Stimulated activated naive B cell treated with anti-CD40 and anti-IgM and Interleukin-4, amounts not matched to agents 10 μg/mL and 1 μg/mL and 100 μg/mL, for 72 hours (primary cell): ENCODE measurements around the gene AK4.

Experiments
- ATAC-seq, 2 donors: fragments of 150-1000 bp; cut with Tn5 transposase; replicated peaks; 2 replicates each; pipeline ENCODE4 v1.10.0; 2021; ENCODE audit warnings: moderate library complexity in 1 of 2
- DNase-seq: peaks from one replicate; pipeline ENCODE4 v3.0.0; 2021
- H3K27ac Mint-ChIP-seq: one replicate; pipeline ENCODE4 v1.8.0; 2022; ENCODE audit warnings: mild to moderate bottlenecking, mixed read lengths
- H3K27me3 Mint-ChIP-seq, 2 donors: one replicate each; pipeline ENCODE4 v1.8.0; 2022; ENCODE audit warnings: mixed read lengths in 2 of 2
- H3K36me3 Mint-ChIP-seq, 2 donors: one replicate each; pipeline ENCODE4 v1.8.0; 2022; ENCODE audit warnings: mixed read lengths in 2 of 2, mild to moderate bottlenecking in 1 of 2
- H3K4me1 Mint-ChIP-seq, 2 donors: one replicate each; pipeline ENCODE4 v1.8.0; 2022; ENCODE audit warnings: mixed read lengths in 2 of 2, mild to moderate bottlenecking in 1 of 2
- H3K4me3 Mint-ChIP-seq, 2 donors: one replicate each; pipeline ENCODE4 v1.8.0; 2022; ENCODE audit warnings: mild to moderate bottlenecking in 2 of 2, mixed read lengths in 2 of 2, moderate library complexity in 1 of 2
- H3K9me3 Mint-ChIP-seq, 2 donors: one replicate each; pipeline ENCODE4 v1.8.0; 2022; ENCODE audit warnings: mixed read lengths in 2 of 2, mild to moderate bottlenecking in 1 of 2

Gene AK4

DNA sequence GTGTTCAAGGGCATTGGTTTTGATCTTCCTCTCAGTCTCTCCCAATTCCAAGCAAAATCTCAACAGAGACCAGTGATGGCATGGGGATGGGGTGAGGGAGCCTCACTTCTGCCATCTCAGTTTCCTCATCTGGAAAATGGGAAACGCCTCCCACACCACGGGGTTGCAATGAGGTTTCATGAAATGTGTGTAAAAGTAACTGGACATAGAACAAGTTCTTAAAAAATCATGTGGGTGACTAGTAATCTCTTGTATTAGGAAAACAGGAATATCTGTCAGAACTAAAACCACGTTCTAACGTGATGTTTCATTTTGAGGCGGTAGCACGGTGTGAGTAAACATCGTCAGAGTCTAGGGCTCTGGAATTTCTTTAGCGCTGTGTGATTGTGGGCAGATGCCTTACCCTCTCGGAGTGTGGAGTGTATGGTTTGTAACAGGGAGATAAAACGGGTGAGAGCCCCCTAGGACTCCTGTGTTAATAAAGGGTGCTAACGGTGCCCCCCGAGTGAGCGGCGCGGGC lies 105.9 kb downstream of the AK4 start:
- Mint-ChIP-seq H3K4me1 (peaks cover 10 to 17% of the 10 kb centered on the region in 2 donors), H3K27ac (no peak overlapping the region), H3K36me3 (no peaks in the 10 kb centered on the region), H3K27me3 (peaks cover 12 to 29% of the 10 kb centered on the region in 2 donors), H3K4me3 (peak overlapping the region; percentile 81), H3K9me3 (no peaks in the 10 kb centered on the region)
- ATAC-seq (peak in 1 of 2 donors; percentile 51), DNase-seq (no peak)

GRCh38 chr1:65254320-65255034 lies 106.5 kb downstream of the AK4 start:
- H3K4me1 Mint-ChIP-seq, result peaks cover 10 to 17% of the 10 kb centered on the region in 2 donors
- ATAC-seq, result peak; percentile 95 to 97
- DNase-seq, result peak; percentile 70
- no peak overlapping the region for H3K27ac Mint-ChIP-seq
- peak overlapping the region; percentile 81 to 90 for H3K4me3 Mint-ChIP-seq
- H3K27me3 Mint-ChIP-seq, result peaks cover 12 to 29% of the 10 kb centered on the region in 2 donors
- no peaks in the 10 kb centered on the region for H3K9me3 Mint-ChIP-seq
- no peaks in the 10 kb centered on the region for H3K36me3 Mint-ChIP-seq

DNA sequence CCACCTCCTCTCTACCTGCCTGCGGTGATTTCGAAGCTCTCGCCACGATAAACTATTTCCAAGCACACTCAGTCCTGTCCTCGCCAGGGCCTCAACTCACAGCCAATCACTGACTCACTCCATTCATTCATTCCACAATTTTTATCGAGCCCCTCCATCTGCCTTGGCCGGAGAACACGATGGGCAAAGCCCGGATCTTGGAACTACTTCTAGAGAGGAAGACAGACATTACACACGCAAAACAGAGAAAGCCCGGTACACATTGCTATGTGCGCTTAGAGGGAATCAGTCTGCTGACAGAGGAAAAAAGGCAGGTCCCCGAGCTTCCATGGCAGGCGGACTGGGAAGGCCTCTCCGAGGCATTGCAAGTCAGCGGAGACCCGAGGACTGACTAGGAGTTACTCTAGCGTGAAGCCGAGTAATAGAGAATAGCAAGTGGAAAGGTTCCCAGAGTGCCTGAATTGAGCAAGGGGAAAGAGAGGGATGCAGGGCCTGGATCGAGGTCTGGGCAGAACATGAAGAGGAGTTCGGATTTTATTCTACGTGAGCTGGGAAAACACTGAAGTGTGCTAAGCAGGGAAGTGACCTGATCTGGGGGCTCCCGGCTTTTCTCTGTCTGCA lies 107.1 kb downstream of the AK4 start:
- Mint-ChIP-seq H3K27me3 (peaks cover 12 to 29% of the 10 kb centered on the region in 2 donors), H3K27ac (peak overlapping the region; percentile 85), H3K4me3 (peak overlapping the region; percentile 81 to 90), H3K4me1 (peaks cover 10 to 17% of the 10 kb centered on the region in 2 donors), H3K36me3 (no peaks in the 10 kb centered on the region), H3K9me3 (no peaks in the 10 kb centered on the region)
- DNase-seq, result no peak
- no peak for ATAC-seq

DNA sequence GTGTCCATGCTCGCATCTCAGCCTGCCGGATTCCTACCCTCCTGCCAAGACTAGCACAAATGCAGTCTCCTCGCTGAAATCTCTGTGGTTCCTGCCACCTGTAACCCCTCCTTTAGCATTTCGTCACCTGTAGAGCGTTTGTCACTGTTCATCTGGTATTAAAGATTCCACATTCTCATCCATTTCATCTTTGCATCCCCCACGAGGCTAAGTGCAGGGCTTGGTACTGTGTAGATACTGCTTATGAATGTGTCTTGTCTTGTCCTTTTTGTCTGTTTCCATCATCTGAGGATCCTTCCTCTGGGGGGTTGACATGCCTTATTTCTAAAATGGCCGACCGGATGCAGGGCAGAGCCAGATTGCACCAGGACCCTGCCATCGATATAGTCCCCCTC lies 107.7 kb downstream of the AK4 start:
- no peaks in the 10 kb centered on the region for H3K9me3 Mint-ChIP-seq
- H3K4me3 Mint-ChIP-seq, result no peak overlapping the region
- H3K4me1 Mint-ChIP-seq, result peaks cover 10 to 17% of the 10 kb centered on the region in 2 donors
- H3K27me3 Mint-ChIP-seq, result peaks cover 12 to 29% of the 10 kb centered on the region in 2 donors
- H3K27ac Mint-ChIP-seq, result no peak overlapping the region
- ATAC-seq (no peak), DNase-seq (no peak)
- H3K36me3 Mint-ChIP-seq, result no peaks in the 10 kb centered on the region

GRCh38 chr1:65256860-65257708 lies 109.1 kb downstream of the AK4 start:
- Mint-ChIP-seq H3K9me3 (no peaks in the 10 kb centered on the region), H3K4me1 (peaks cover 13 to 17% of the 10 kb centered on the region in 2 donors), H3K36me3 (no peaks in the 10 kb centered on the region), H3K27me3 (peaks cover 12 to 25% of the 10 kb centered on the region in 2 donors), H3K27ac (no peak overlapping the region), H3K4me3 (no peak overlapping the region)
- ATAC-seq (no peak), DNase-seq (no peak)

GRCh38 chr1:65258106-65258505 lies 110.1 kb downstream of the AK4 start:
- no peak overlapping the region for H3K4me3 Mint-ChIP-seq
- no peak for ATAC-seq
- DNase-seq, result no peak
- no peaks in the 10 kb centered on the region for H3K9me3 Mint-ChIP-seq
- no peaks in the 10 kb centered on the region for H3K36me3 Mint-ChIP-seq
- H3K27ac Mint-ChIP-seq, result no peak overlapping the region
- peaks cover 13 to 17% of the 10 kb centered on the region in 2 donors for H3K4me1 Mint-ChIP-seq
- H3K27me3 Mint-ChIP-seq, result peaks cover 12 to 18% of the 10 kb centered on the region in 2 donors

- Mint-ChIP-seq H3K4me1 (peaks cover 12 to 15% of the 10 kb centered on the region in 2 donors), H3K9me3 (no peaks in the 10 kb centered on the region), H3K27ac (no peak overlapping the region), H3K4me3 (no peak overlapping the region), H3K27me3 (peaks cover 18 to 23% of the 10 kb centered on the region in 2 donors), H3K36me3 (no peaks in the 10 kb centered on the region)
- DNase-seq, result no peak
- no peak for ATAC-seq
Measured at GRCh38 chr1:65259816-65260215, 111.8 kb downstream of the AK4 start.

DNA sequence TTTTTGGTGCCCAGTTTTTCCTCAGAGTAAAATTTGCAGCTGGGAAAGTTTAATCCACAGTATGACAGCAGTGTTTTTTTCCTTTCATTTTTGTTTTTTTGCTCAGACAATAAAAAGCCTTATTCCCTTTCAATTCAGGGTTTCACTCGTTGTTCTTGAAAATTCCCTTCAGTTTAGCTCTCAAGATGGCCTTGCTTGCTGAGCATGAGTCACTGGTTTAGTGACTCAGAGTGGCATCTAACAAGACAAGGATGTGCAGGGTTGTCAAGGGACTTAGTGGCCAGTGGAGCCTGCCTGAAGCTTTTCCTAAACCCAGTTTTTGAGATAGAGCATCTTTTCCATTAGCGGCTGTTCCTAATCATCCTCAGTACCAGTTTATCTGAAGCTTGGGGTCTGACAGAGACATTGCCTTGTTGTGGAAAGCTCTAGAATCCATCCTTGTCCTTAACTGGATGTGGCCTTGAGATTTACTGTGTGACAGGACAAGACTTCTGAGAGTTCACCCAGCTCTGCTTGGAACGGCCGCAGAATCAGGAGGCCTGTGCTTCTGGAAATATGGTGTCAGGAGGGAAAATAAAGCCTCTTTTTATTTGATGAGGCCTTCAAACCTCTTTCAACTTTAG lies 113.0 kb downstream of the AK4 start:
- ATAC-seq (peak; percentile 50 to 62), DNase-seq (no peak)
- Mint-ChIP-seq H3K36me3 (no peaks in the 10 kb centered on the region), H3K4me1 (peaks cover 6 to 16% of the 10 kb centered on the region in 2 donors), H3K4me3 (no peak overlapping the region), H3K9me3 (no peaks in the 10 kb centered on the region), H3K27ac (no peak overlapping the region), H3K27me3 (peaks cover 12 to 17% of the 10 kb centered on the region in 2 donors)

- H3K4me3 Mint-ChIP-seq, result no peak overlapping the region
- H3K9me3 Mint-ChIP-seq, result no peaks in the 10 kb centered on the region
- H3K36me3 Mint-ChIP-seq, result no peaks in the 10 kb centered on the region
- H3K27me3 Mint-ChIP-seq, result peaks cover 26 to 40% of the 10 kb centered on the region in 2 donors
- H3K27ac Mint-ChIP-seq, result no peak overlapping the region
- ATAC-seq (no peak), DNase-seq (no peak)
- H3K4me1 Mint-ChIP-seq, result peaks cover 6 to 21% of the 10 kb centered on the region in 2 donors
Measured at GRCh38 chr1:65263286-65263685, 115.3 kb downstream of the AK4 start.

GRCh38 chr1:65264197-65264929 lies 116.4 kb downstream of the AK4 start:
- Mint-ChIP-seq H3K4me1 (peaks cover 6 to 21% of the 10 kb centered on the region in 2 donors), H3K27me3 (peaks cover 26 to 45% of the 10 kb centered on the region in 2 donors), H3K36me3 (no peaks in the 10 kb centered on the region), H3K9me3 (no peaks in the 10 kb centered on the region), H3K27ac (no peak overlapping the region), H3K4me3 (peak overlapping the region; percentile 29 to 64)
- ATAC-seq (no peak), DNase-seq (no peak)

GRCh38 chr1:65265296-65265650 lies 117.3 kb downstream of the AK4 start:
- DNase-seq (no peak), ATAC-seq (no peak)
- Mint-ChIP-seq H3K27me3 (peaks cover 31 to 50% of the 10 kb centered on the region in 2 donors), H3K27ac (no peak overlapping the region), H3K4me1 (peaks cover 6 to 21% of the 10 kb centered on the region in 2 donors), H3K36me3 (no peaks in the 10 kb centered on the region), H3K9me3 (no peaks in the 10 kb centered on the region), H3K4me3 (peak overlapping the region; percentile 72 to 82)

DNA sequence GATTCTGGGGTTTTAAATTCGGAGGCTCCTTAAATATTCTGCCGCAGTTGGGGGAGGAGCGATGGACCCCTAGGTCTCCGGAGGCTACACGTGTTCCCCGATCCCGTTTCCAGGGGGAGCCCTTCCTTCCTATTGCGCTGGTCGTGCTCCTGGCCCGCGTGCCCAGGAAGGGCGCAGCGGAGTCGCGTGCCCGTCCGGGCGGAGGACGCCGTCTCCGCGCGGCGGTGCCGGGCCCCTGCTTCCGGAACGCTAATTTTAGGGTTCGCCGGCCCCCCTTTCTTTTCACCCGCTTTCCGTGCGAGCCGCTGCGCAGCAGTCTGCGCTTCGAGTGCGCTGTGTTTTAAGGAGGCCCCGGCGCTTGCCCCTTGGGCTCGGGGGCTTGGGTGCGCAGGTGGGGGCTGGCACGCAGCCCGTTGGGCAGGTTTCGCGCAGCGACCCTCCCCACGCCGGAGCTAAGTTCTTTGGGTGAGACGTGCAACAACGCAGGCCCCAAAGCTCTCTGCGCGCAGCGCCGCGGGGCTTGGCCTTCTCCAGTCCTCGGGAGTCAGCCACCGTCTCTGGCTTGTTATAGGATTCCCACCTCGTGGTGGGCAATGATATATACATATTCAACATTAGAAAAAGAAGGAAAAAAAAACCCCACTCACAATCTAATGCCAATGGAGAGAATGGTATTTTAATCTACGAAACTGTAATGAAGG lies 117.8 kb downstream of the AK4 start:
- H3K27me3 Mint-ChIP-seq, result peaks cover 31 to 50% of the 10 kb centered on the region in 2 donors

DNA sequence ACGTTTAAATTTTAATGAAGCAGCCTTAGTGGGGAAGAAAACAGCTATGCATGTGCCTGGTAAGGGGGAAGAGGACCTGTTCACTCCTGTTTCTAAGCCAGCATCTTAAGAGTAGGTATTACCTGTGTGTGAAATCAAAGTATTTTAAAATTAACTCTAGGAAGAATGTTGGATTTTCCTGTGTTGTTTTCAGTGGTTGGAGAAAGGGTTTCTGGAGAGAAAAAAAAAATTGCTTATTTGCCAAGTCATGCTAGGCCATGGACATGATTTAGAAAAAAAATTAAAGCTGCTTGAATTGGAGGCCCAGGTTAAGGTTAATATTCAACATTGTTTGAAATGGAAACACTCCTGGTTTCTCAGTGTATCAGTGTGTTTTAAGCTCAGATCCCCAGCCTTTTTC lies 118.5 kb downstream of the AK4 start:
- H3K27ac Mint-ChIP-seq, result no peak overlapping the region
- H3K4me3 Mint-ChIP-seq, result peak overlapping the region; percentile 72 to 82
- H3K36me3 Mint-ChIP-seq, result no peaks in the 10 kb centered on the region
- DNase-seq (no peak), ATAC-seq (no peak)
- peaks cover 31 to 50% of the 10 kb centered on the region in 2 donors for H3K27me3 Mint-ChIP-seq
- H3K9me3 Mint-ChIP-seq, result no peaks in the 10 kb centered on the region
- peaks cover 4 to 21% of the 10 kb centered on the region in 2 donors for H3K4me1 Mint-ChIP-seq

More for the DNA sequence above, 117.8 kb downstream of the AK4 start:
- DNase-seq, result no peak
- Mint-ChIP-seq H3K9me3 (no peaks in the 10 kb centered on the region), H3K4me3 (peak overlapping the region; percentile 72 to 82), H3K36me3 (no peaks in the 10 kb centered on the region), H3K4me1 (peaks cover 6 to 21% of the 10 kb centered on the region in 2 donors), H3K27ac (no peak overlapping the region)
- peak; percentile 45 to 57 for ATAC-seq
